Measurements from ENCODE around the gene FXYD3.
A peak's percentile ranks its signal among the peaks of the same experiment; 100 is the strongest.

The FXYD3 gene

GRCh38 chr19:35109395-35110112 lies 6.1 kb upstream of the FXYD3 start:
- Histone ChIP-seq H3K36me3 (ENCODE audit: insufficient read depth, low read length) (no peaks in the 10 kb centered on the region), H3K4me1 (ENCODE audit: control insufficient read depth, insufficient read depth, low read length) (no peaks in the 10 kb centered on the region), H3K9ac (ENCODE audit: low read depth, low read length) (no peak overlapping the region), H3K4me2 (ENCODE audit: low read length) (no peak overlapping the region), H3K4me3 (ENCODE audit: low read length) (no peak overlapping the region), H3K27me3 (ENCODE audit: control insufficient read depth, insufficient read depth, low read length) (peaks cover 15% of the 10 kb centered on the region), H3K9me3 (replicated peaks; ENCODE audit: low read length) (no peaks in the 10 kb centered on the region)

GRCh38 chr19:35110974-35111373 lies 4.6 kb upstream of the FXYD3 start:
- no peak overlapping the region for H3K9ac ChIP-seq (ENCODE audit: low read depth, low read length)
- no peaks in the 10 kb centered on the region for H3K36me3 ChIP-seq (ENCODE audit: insufficient read depth, low read length)
- peaks cover 21% of the 10 kb centered on the region for H3K27me3 ChIP-seq (ENCODE audit: control insufficient read depth, insufficient read depth, low read length)
- H3K4me2 ChIP-seq (ENCODE audit: low read length), result no peak overlapping the region
- H3K4me3 ChIP-seq (ENCODE audit: low read length), result no peak overlapping the region
- H3K9me3 ChIP-seq (replicated peaks; ENCODE audit: low read length), result no peaks in the 10 kb centered on the region
- no peaks in the 10 kb centered on the region for H3K4me1 ChIP-seq (ENCODE audit: control insufficient read depth, insufficient read depth, low read length)

GRCh38 chr19:35112995-35113688 lies 2.5 kb upstream of the FXYD3 start:
- no peak overlapping the region for H3K9ac ChIP-seq (ENCODE audit: low read depth, low read length)
- H3K4me1 ChIP-seq (ENCODE audit: control insufficient read depth, insufficient read depth, low read length), result no peaks in the 10 kb centered on the region
- H3K9me3 ChIP-seq (replicated peaks; ENCODE audit: low read length), result no peaks in the 10 kb centered on the region
- no peaks in the 10 kb centered on the region for H3K36me3 ChIP-seq (ENCODE audit: insufficient read depth, low read length)
- no peak overlapping the region for H3K4me3 ChIP-seq (ENCODE audit: low read length)
- no peak overlapping the region for H3K4me2 ChIP-seq (ENCODE audit: low read length)
- peaks cover 34% of the 10 kb centered on the region for H3K27me3 ChIP-seq (ENCODE audit: control insufficient read depth, insufficient read depth, low read length)

GRCh38 chr19:35114353-35115176 lies 1.1 kb upstream of the FXYD3 start:
- Histone ChIP-seq H3K27me3 (ENCODE audit: control insufficient read depth, insufficient read depth, low read length) (peaks cover 26% of the 10 kb centered on the region), H3K36me3 (ENCODE audit: insufficient read depth, low read length) (no peaks in the 10 kb centered on the region), H3K4me3 (ENCODE audit: low read length) (no peak overlapping the region), H3K4me2 (ENCODE audit: low read length) (peak overlapping the region; percentile 15), H3K9ac (ENCODE audit: low read depth, low read length) (no peak overlapping the region), H3K4me1 (ENCODE audit: control insufficient read depth, insufficient read depth, low read length) (no peaks in the 10 kb centered on the region), H3K9me3 (replicated peaks; ENCODE audit: low read length) (no peaks in the 10 kb centered on the region)

- no peak overlapping the region for H3K4me2 ChIP-seq (ENCODE audit: low read length)
- H3K9ac ChIP-seq (ENCODE audit: low read depth, low read length), result no peak overlapping the region
- peaks cover 21% of the 10 kb centered on the region for H3K27me3 ChIP-seq (ENCODE audit: control insufficient read depth, insufficient read depth, low read length)
- H3K9me3 ChIP-seq (replicated peaks; ENCODE audit: low read length), result no peaks in the 10 kb centered on the region
- H3K4me1 ChIP-seq (ENCODE audit: control insufficient read depth, insufficient read depth, low read length), result peaks cover 7% of the 10 kb centered on the region
- no peaks in the 10 kb centered on the region for H3K36me3 ChIP-seq (ENCODE audit: insufficient read depth, low read length)
- H3K4me3 ChIP-seq (ENCODE audit: low read length), result no peak overlapping the region
These were observed 614 bp downstream of the FXYD3 start for GRCh38 chr19:35116072-35116801.

GRCh38 chr19:35117116-35117515 lies 1.5 kb downstream of the FXYD3 start:
- peaks cover 21% of the 10 kb centered on the region for H3K27me3 ChIP-seq (ENCODE audit: control insufficient read depth, insufficient read depth, low read length)
- no peaks in the 10 kb centered on the region for H3K9me3 ChIP-seq (replicated peaks; ENCODE audit: low read length)
- no peaks in the 10 kb centered on the region for H3K36me3 ChIP-seq (ENCODE audit: insufficient read depth, low read length)
- no peak overlapping the region for H3K4me3 ChIP-seq (ENCODE audit: low read length)
- peaks cover 7% of the 10 kb centered on the region for H3K4me1 ChIP-seq (ENCODE audit: control insufficient read depth, insufficient read depth, low read length)
- no peak overlapping the region for H3K9ac ChIP-seq (ENCODE audit: low read depth, low read length)
- H3K4me2 ChIP-seq (ENCODE audit: low read length), result no peak overlapping the region

GRCh38 chr19:35117799-35118198 lies 2.2 kb downstream of the FXYD3 start:
- Histone ChIP-seq H3K4me2 (ENCODE audit: low read length) (no peak overlapping the region), H3K4me3 (ENCODE audit: low read length) (no peak overlapping the region), H3K4me1 (ENCODE audit: control insufficient read depth, insufficient read depth, low read length) (peaks cover 7% of the 10 kb centered on the region), H3K9me3 (replicated peaks; ENCODE audit: low read length) (no peaks in the 10 kb centered on the region), H3K27me3 (ENCODE audit: control insufficient read depth, insufficient read depth, low read length) (peaks cover 21% of the 10 kb centered on the region), H3K9ac (ENCODE audit: low read depth, low read length) (no peak overlapping the region), H3K36me3 (ENCODE audit: insufficient read depth, low read length) (no peaks in the 10 kb centered on the region)

GRCh38 chr19:35118268-35119020 lies 2.8 kb downstream of the FXYD3 start:
- H3K27me3 ChIP-seq (ENCODE audit: control insufficient read depth, insufficient read depth, low read length), result peaks cover 21% of the 10 kb centered on the region
- peaks cover 12% of the 10 kb centered on the region for H3K4me1 ChIP-seq (ENCODE audit: control insufficient read depth, insufficient read depth, low read length)

GRCh38 chr19:35119091-35119490 lies 3.5 kb downstream of the FXYD3 start:
- H3K36me3 ChIP-seq (ENCODE audit: insufficient read depth, low read length), result no peaks in the 10 kb centered on the region
- H3K4me2 ChIP-seq (ENCODE audit: low read length), result no peak overlapping the region
- no peak overlapping the region for H3K4me3 ChIP-seq (ENCODE audit: low read length)
- peaks cover 19% of the 10 kb centered on the region for H3K27me3 ChIP-seq (ENCODE audit: control insufficient read depth, insufficient read depth, low read length)
- no peaks in the 10 kb centered on the region for H3K9me3 ChIP-seq (replicated peaks; ENCODE audit: low read length)
- peaks cover 19% of the 10 kb centered on the region for H3K4me1 ChIP-seq (ENCODE audit: control insufficient read depth, insufficient read depth, low read length)
- no peak overlapping the region for H3K9ac ChIP-seq (ENCODE audit: low read depth, low read length)

More at GRCh38 chr19:35118268-35119020, 2.8 kb downstream of the FXYD3 start:
- no peaks in the 10 kb centered on the region for H3K9me3 ChIP-seq (replicated peaks; ENCODE audit: low read length)
- H3K4me2 ChIP-seq (ENCODE audit: low read length), result no peak overlapping the region
- no peak overlapping the region for H3K4me3 ChIP-seq (ENCODE audit: low read length)
- no peak overlapping the region for H3K9ac ChIP-seq (ENCODE audit: low read depth, low read length)
- no peaks in the 10 kb centered on the region for H3K36me3 ChIP-seq (ENCODE audit: insufficient read depth, low read length)

GRCh38 chr19:35119578-35120155 lies 4.0 kb downstream of the FXYD3 start:
- Histone ChIP-seq H3K4me1 (ENCODE audit: control insufficient read depth, insufficient read depth, low read length) (peaks cover 23% of the 10 kb centered on the region), H3K4me3 (ENCODE audit: low read length) (no peak overlapping the region)

More at GRCh38 chr19:35119578-35120155, 4.0 kb downstream of the FXYD3 start:
- H3K9me3 ChIP-seq (replicated peaks; ENCODE audit: low read length), result no peaks in the 10 kb centered on the region
- no peak overlapping the region for H3K4me2 ChIP-seq (ENCODE audit: low read length)
- H3K27me3 ChIP-seq (ENCODE audit: control insufficient read depth, insufficient read depth, low read length), result peaks cover 19% of the 10 kb centered on the region
- no peaks in the 10 kb centered on the region for H3K36me3 ChIP-seq (ENCODE audit: insufficient read depth, low read length)
- H3K9ac ChIP-seq (ENCODE audit: low read depth, low read length), result no peak overlapping the region
